HEK293 (cell line): ENCODE measurements around the gene SLC25A22.
A peak's percentile ranks its signal among the peaks of the same experiment; 100 is the strongest.

Experiments
- KLF10 ChIP-seq: fragments of 450-650 bp; IDR thresholded peaks from 2 replicates; pipeline ENCODE4 v1.5.1; 2018; ENCODE audit warnings: missing biosample characterization, mild to moderate bottlenecking, missing genetic modification characterization
- KLF9 ChIP-seq: fragments of 450-650 bp; formaldehyde crosslinking; IDR thresholded peaks from 2 replicates; pipeline ENCODE4 v1.5.1; 2016; ENCODE audit warnings: missing biosample characterization, missing genetic modification characterization, low read depth
- OSR2 ChIP-seq: fragments of 450-650 bp; formaldehyde crosslinking; IDR thresholded peaks from 2 replicates; pipeline ENCODE4 v1.5.1; 2016; ENCODE audit warnings: missing biosample characterization, missing genetic modification characterization
- SALL2 ChIP-seq: fragments of 450-650 bp; formaldehyde crosslinking; IDR thresholded peaks from 2 replicates; pipeline ENCODE4 v1.5.0; 2017; ENCODE audit warnings: missing biosample characterization, mild to moderate bottlenecking, missing genetic modification characterization, borderline replicate concordance
- WT1 ChIP-seq: fragments of 450-650 bp; formaldehyde crosslinking; IDR thresholded peaks from 2 replicates; pipeline ENCODE4 v1.5.1; 2016; ENCODE audit warnings: missing biosample characterization, missing genetic modification characterization
- ZBTB1 ChIP-seq: fragments of 450-650 bp; formaldehyde crosslinking; IDR thresholded peaks from 2 replicates; pipeline ENCODE4 v1.5.1; 2016; ENCODE audit warnings: missing biosample characterization, missing genetic modification characterization
- ZBTB10 ChIP-seq: fragments of 450-650 bp; formaldehyde crosslinking; IDR thresholded peaks from 2 replicates; pipeline ENCODE4 v1.5.1; 2016; ENCODE audit warnings: missing biosample characterization, missing genetic modification characterization
- ZBTB21 ChIP-seq: fragments of 450-650 bp; formaldehyde crosslinking; IDR thresholded peaks from 2 replicates; pipeline ENCODE4 v1.5.1; 2017; ENCODE audit warnings: missing biosample characterization, missing genetic modification characterization
- ZBTB8A ChIP-seq: fragments of 450-650 bp; formaldehyde crosslinking; IDR thresholded peaks from 2 replicates; pipeline ENCODE4 v1.5.1; 2016; ENCODE audit warnings: missing biosample characterization, missing genetic modification characterization
- ZFP41 ChIP-seq: fragments of 450-650 bp; formaldehyde crosslinking; IDR thresholded peaks from 2 replicates; pipeline ENCODE4 v1.5.1; 2016; ENCODE audit warnings: missing biosample characterization, missing genetic modification characterization, borderline replicate concordance
- ZNF112 ChIP-seq: fragments of 450-650 bp; formaldehyde crosslinking; IDR thresholded peaks from 2 replicates; pipeline ENCODE4 v1.5.0; 2017; ENCODE audit warnings: missing biosample characterization, missing genetic modification characterization
- ZNF121 ChIP-seq: fragments of 450-650 bp; formaldehyde crosslinking; IDR thresholded peaks from 2 replicates; pipeline ENCODE4 v1.5.1; 2016; ENCODE audit warnings: missing biosample characterization, missing genetic modification characterization
- ZNF169 ChIP-seq: fragments of 450-650 bp; formaldehyde crosslinking; IDR thresholded peaks from 2 replicates; pipeline ENCODE4 v1.5.1; 2016; ENCODE audit warnings: missing biosample characterization, missing genetic modification characterization
- ZNF2 ChIP-seq: fragments of 450-650 bp; formaldehyde crosslinking; IDR thresholded peaks from 2 replicates; pipeline ENCODE4 v1.5.1; 2016; ENCODE audit warnings: missing biosample characterization, missing genetic modification characterization
- ZNF202 ChIP-seq: fragments of 450-650 bp; formaldehyde crosslinking; IDR thresholded peaks from 2 replicates; pipeline ENCODE4 v1.5.1; 2016; ENCODE audit warnings: missing biosample characterization, missing genetic modification characterization, borderline replicate concordance
- ZNF24 ChIP-seq: fragments of 450-650 bp; formaldehyde crosslinking; IDR thresholded peaks from 2 replicates; pipeline ENCODE4 v1.5.1; 2016; ENCODE audit warnings: missing biosample characterization, missing genetic modification characterization
- ZNF292 ChIP-seq: fragments of 450-650 bp; formaldehyde crosslinking; IDR thresholded peaks from 2 replicates; pipeline ENCODE4 v1.5.1; 2016; ENCODE audit warnings: low read depth, missing biosample characterization, missing genetic modification characterization, borderline replicate concordance
- ZNF341 ChIP-seq: fragments of 450-650 bp; formaldehyde crosslinking; IDR thresholded peaks from 2 replicates; pipeline ENCODE4; 2016; ENCODE audit warnings: low read depth, missing biosample characterization, missing genetic modification characterization
- ZNF354C ChIP-seq: fragments of 450-650 bp; formaldehyde crosslinking; IDR thresholded peaks from 2 replicates; pipeline ENCODE4 v1.5.1; 2016; ENCODE audit warnings: missing biosample characterization, missing genetic modification characterization, low read depth, borderline replicate concordance
- ZNF416 ChIP-seq: fragments of 450-650 bp; formaldehyde crosslinking; IDR thresholded peaks from 2 replicates; pipeline ENCODE4 v1.5.1; 2016; ENCODE audit warnings: missing biosample characterization, missing genetic modification characterization
- ZNF48 ChIP-seq: fragments of 450-650 bp; formaldehyde crosslinking; IDR thresholded peaks from 2 replicates; pipeline ENCODE4 v1.5.1; 2016; ENCODE audit warnings: missing biosample characterization, missing genetic modification characterization
- ZNF544 ChIP-seq: fragments of 450-650 bp; formaldehyde crosslinking; IDR thresholded peaks from 2 replicates; pipeline ENCODE4 v1.5.0; 2017; ENCODE audit warnings: missing biosample characterization, missing genetic modification characterization
- ZNF549 ChIP-seq: fragments of 450-650 bp; IDR thresholded peaks from 2 replicates; pipeline ENCODE4 v1.5.1; 2018; ENCODE audit warnings: missing biosample characterization, missing genetic modification characterization, mild to moderate bottlenecking, inconsistent platforms, moderate library complexity
- ZNF555 ChIP-seq: fragments of 450-650 bp; formaldehyde crosslinking; conservative IDR thresholded peaks from 2 replicates; pipeline ENCODE4 v1.5.1; 2017; ENCODE audit warnings: missing biosample characterization, mild to moderate bottlenecking, missing genetic modification characterization, inconsistent platforms
- ZNF560 ChIP-seq: fragments of 450-650 bp; formaldehyde crosslinking; IDR thresholded peaks from 2 replicates; pipeline ENCODE4 v1.5.1; 2017; ENCODE audit warnings: missing biosample characterization, missing genetic modification characterization, borderline replicate concordance
- ZNF692 ChIP-seq: fragments of 450-650 bp; formaldehyde crosslinking; IDR thresholded peaks from 2 replicates; pipeline ENCODE4 v1.5.1; 2016; ENCODE audit warnings: missing biosample characterization, missing genetic modification characterization
- ZNF776 ChIP-seq: fragments of 450-650 bp; formaldehyde crosslinking; IDR thresholded peaks from 2 replicates; pipeline ENCODE4 v1.5.0; 2017; ENCODE audit warnings: missing biosample characterization, missing genetic modification characterization, borderline replicate concordance
- ZNF843 ChIP-seq: fragments of 450-650 bp; formaldehyde crosslinking; IDR thresholded peaks from 2 replicates; pipeline ENCODE4 v1.5.1; 2016; ENCODE audit warnings: missing biosample characterization, missing genetic modification characterization
- TF ChIP-seq, protein P1 (sequence below): fragments of 450-650 bp; formaldehyde crosslinking; IDR thresholded peaks from 2 replicates; pipeline ENCODE4 v1.5.1; 2016; ENCODE audit warnings: missing biosample characterization, missing genetic modification characterization
- TF ChIP-seq, protein P2 (sequence below): fragments of 450-650 bp; formaldehyde crosslinking; IDR thresholded peaks from 2 replicates; pipeline ENCODE4 v1.5.1; 2016; ENCODE audit warnings: missing biosample characterization, missing genetic modification characterization

SLC25A22 gene

DNA sequence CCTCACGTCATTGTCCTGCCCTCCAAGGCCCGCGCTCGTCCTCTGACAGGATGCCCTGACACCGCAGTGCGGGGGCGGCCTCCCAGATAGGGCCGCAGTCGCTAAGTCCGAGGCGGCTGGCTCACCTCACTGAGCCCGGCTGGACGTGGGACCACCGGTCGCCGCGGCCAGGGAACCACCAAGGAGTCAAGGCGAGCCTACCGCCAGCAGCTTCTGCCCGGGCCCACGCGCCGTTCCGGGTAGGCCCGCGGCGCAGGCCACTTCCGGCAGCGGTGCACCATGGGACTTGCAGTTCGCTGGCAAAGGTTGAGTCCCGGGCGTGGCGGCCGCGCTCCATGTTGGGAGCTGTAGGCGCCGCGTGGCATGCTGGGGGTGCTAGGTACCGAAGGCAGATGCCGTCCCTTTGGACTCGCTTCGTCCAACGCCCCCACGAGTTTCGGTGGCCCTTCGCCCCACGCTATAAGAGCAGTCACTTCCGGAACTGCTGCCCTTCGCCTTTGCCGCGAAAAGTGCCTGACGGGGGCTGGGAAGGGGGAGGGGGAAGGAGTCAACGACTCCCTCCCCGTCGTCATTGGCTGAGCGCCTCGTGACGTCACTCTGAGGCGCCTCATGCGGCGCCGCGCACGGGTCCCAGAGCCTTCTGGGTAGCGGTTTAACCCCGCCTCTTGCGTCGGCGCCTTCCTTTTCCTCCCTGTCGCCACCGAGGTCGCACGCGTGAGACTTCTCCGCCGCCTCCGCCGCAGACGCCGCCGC is 11.4 kb upstream of the SLC25A22 start, which contains the start of gene RPLP2 (continued):
- TF ChIP-seq ZNF202 (no peak), ZBTB1 (no peak), ZNF2 (tag by site-specific recombination) (no peak), ZNF354C (tag by site-specific recombination) (no peak), ZNF776 (tag by site-specific recombination) (no peak), ZNF341 (peak; percentile 62), ZBTB8A (tag by site-specific recombination) (peak; percentile 59), ZNF169 (tag by site-specific recombination) (no peak), ZBTB10 (peak; percentile 71; the same call in 1 of the 2 replicates), KLF10 (tag by site-specific recombination) (peak; percentile 54; the same call in 1 of the 2 replicates), SALL2 (tag by site-specific recombination) (no peak), ZNF24 (tag by site-specific recombination) (peak; percentile 65; the same call in 1 of the 2 replicates), ZNF121 (tag by site-specific recombination) (no peak), ZBTB21 (peak; percentile 92), ZNF560 (tag by site-specific recombination) (no peak), KLF9 (tag by site-specific recombination) (peak; percentile 34), ZNF692 (peak; percentile 96), ZNF549 (tag by site-specific recombination) (no peak), ZNF292 (tag by site-specific recombination) (no peak), WT1 (tag by site-specific recombination) (peak; percentile 61), ZNF843 (peak; percentile 34; the same call in 1 of the 2 replicates), ZNF48 (tag by site-specific recombination) (no peak), ZNF544 (no peak), ZNF416 (tag by site-specific recombination) (no peak), OSR2 (peak; percentile 16; the same call in 1 of the 2 replicates), ZNF555 (tag by site-specific recombination) (no peak), ZNF112 (tag by site-specific recombination) (no peak), ZFP41 (tag by site-specific recombination) (no peak)
- TF ChIP-seq, protein P1, sequence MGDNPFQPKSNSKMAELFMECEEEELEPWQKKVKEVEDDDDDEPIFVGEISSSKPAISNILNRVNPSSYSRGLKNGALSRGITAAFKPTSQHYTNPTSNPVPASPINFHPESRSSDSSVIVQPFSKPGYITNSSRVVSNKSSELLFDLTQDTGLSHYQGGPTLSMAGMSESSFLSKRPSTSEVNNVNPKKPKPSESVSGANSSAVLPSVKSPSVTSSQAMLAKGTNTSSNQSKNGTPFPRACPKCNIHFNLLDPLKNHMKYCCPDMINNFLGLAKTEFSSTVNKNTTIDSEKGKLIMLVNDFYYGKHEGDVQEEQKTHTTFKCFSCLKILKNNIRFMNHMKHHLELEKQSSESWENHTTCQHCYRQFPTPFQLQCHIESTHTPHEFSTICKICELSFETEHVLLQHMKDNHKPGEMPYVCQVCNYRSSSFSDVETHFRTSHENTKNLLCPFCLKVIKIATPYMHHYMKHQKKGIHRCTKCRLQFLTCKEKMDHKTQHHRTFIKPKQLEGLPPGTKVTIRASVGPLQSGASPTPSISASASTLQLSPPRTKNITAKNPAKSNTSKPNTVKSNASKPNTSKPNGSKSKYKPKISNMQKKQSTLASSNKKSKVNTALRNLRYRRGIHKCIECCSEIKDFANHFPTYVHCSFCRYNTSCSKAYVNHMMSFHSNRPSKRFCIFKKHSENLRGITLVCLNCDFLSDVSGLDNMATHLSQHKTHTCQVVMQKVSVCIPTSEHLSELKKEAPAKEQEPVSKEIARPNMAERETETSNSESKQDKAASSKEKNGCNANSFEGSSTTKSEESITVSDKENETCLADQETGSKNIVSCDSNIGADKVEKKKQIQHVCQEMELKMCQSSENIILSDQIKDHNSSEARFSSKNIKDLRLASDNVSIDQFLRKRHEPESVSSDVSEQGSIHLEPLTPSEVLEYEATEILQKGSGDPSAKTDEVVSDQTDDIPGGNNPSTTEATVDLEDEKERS = no peak
- TF ChIP-seq, protein P2, sequence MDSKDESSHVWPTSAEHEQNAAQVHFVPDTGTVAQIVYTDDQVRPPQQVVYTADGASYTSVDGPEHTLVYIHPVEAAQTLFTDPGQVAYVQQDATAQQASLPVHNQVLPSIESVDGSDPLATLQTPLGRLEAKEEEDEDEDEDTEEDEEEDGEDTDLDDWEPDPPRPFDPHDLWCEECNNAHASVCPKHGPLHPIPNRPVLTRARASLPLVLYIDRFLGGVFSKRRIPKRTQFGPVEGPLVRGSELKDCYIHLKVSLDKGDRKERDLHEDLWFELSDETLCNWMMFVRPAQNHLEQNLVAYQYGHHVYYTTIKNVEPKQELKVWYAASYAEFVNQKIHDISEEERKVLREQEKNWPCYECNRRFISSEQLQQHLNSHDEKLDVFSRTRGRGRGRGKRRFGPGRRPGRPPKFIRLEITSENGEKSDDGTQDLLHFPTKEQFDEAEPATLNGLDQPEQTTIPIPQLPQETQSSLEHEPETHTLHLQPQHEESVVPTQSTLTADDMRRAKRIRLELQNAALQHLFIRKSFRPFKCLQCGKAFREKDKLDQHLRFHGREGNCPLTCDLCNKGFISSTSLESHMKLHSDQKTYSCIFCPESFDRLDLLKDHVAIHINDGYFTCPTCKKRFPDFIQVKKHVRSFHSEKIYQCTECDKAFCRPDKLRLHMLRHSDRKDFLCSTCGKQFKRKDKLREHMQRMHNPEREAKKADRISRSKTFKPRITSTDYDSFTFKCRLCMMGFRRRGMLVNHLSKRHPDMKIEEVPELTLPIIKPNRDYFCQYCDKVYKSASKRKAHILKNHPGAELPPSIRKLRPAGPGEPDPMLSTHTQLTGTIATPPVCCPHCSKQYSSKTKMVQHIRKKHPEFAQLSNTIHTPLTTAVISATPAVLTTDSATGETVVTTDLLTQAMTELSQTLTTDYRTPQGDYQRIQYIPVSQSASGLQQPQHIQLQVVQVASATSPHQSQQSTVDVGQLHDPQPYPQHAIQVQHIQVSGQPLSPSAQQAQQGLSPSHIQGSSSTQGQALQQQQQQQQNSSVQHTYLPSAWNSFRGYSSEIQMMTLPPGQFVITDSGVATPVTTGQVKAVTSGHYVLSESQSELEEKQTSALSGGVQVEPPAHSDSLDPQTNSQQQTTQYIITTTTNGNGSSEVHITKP (tag by site-specific recombination) = peak; percentile 58; the same call in 1 of the 2 replicates
